ENCODE data around the gene KIAA0753. TPM values are rescaled to one million over a fixed set of nuclear protein-coding genes. Genes with fewer than 3 reads are reported as not detected.
A peak's percentile ranks its signal among the peaks of the same experiment; 100 is the strongest.

Gene KIAA0753
- total and polyA plus RNA-seq, 2 donors from 2014 or later = 4.2 to 21.8 TPM

GRCh38 chr17:6555331-6556120 lies 85.0 kb downstream of the KIAA0753 start:
- Histone ChIP-seq H3K9me3 (ENCODE audit: control insufficient read depth in 2 of 3, insufficient read depth in 1 of 3, low read length in 3 of 3) (no peaks in the 10 kb centered on the region), H3K27me3 (ENCODE audit: control insufficient read depth, insufficient read depth, low read length) (no peaks in the 10 kb centered on the region), H3K9ac (ENCODE audit: low read length in 3 of 3) (peak overlapping the region in 1 of 3 donors; percentile 55), H3K4me3 (ENCODE audit: low read length in 3 of 3) (peak overlapping the region in 2 of 3 donors; percentile 18 to 54), H3K36me3 (ENCODE audit: control insufficient read depth in 2 of 3, insufficient read depth in 3 of 3, low read length in 3 of 3) (no peaks in the 10 kb centered on the region), H3K4me1 (ENCODE audit: control insufficient read depth in 2 of 3, insufficient read depth in 2 of 3, low read depth in 1 of 3, low read length in 3 of 3) (peaks cover 0 to 26% (median 6%) of the 10 kb centered on the region in 3 donors), H3K27ac (ENCODE audit: low read depth in 2 of 2, low read length in 2 of 2) (peak overlapping the region in 1 of 2 donors; percentile 32)
- FAIRE-seq (no peak), DNase-seq (peak in 4 of 5 donors; percentile 39 to 75 (median 56))
- intact Hi-C loops (cut with DNase I) = no loop called here
- no peak for TF ChIP-seq CTCF (IDR thresholded peaks at IDR 0.05; ENCODE audit: borderline replicate concordance, extremely low read depth, insufficient read depth)

- no peaks in the 10 kb centered on the region for H3K9me3 ChIP-seq (ENCODE audit: control insufficient read depth in 2 of 3, insufficient read depth in 1 of 3, low read length in 3 of 3)
- DNase-seq (peak in 2 of 5 donors; percentile 27 to 48), FAIRE-seq (no peak)
- H3K27ac ChIP-seq (ENCODE audit: low read depth in 2 of 2, low read length in 2 of 2) = no peak overlapping the region
- H3K27me3 ChIP-seq (ENCODE audit: control insufficient read depth, insufficient read depth, low read length) = no peaks in the 10 kb centered on the region
- peaks cover 0 to 26% (median 6%) of the 10 kb centered on the region in 3 donors for H3K4me1 ChIP-seq (ENCODE audit: control insufficient read depth in 2 of 3, insufficient read depth in 2 of 3, low read depth in 1 of 3, low read length in 3 of 3)
- no peak for TF ChIP-seq CTCF (IDR thresholded peaks at IDR 0.05; ENCODE audit: borderline replicate concordance, extremely low read depth, insufficient read depth)
- H3K36me3 ChIP-seq (ENCODE audit: control insufficient read depth in 2 of 3, insufficient read depth in 3 of 3, low read length in 3 of 3) = no peaks in the 10 kb centered on the region
- peak overlapping the region in 1 of 3 donors; percentile 55 for H3K9ac ChIP-seq (ENCODE audit: low read length in 3 of 3)
- peak overlapping the region in 2 of 3 donors; percentile 18 to 54 for H3K4me3 ChIP-seq (ENCODE audit: low read length in 3 of 3)
- intact Hi-C loops (cut with DNase I) = no loop called here
Measured at GRCh38 chr17:6554871-6555330, 85.6 kb downstream of the KIAA0753 start.

GRCh38 chr17:6554342-6554741 lies 86.2 kb downstream of the KIAA0753 start:
- intact Hi-C loops (cut with DNase I) = no loop called here
- no peak overlapping the region for H3K4me3 ChIP-seq (ENCODE audit: low read length in 3 of 3)
- TF ChIP-seq CTCF (IDR thresholded peaks at IDR 0.05; ENCODE audit: borderline replicate concordance, extremely low read depth, insufficient read depth) = no peak
- H3K9ac ChIP-seq (ENCODE audit: low read length in 3 of 3) = no peak overlapping the region
- DNase-seq = peak in 3 of 5 donors; percentile 44 to 60 (median 50)
- H3K9me3 ChIP-seq (ENCODE audit: control insufficient read depth in 2 of 3, insufficient read depth in 1 of 3, low read length in 3 of 3) = no peaks in the 10 kb centered on the region
- peaks cover 0 to 26% (median 6%) of the 10 kb centered on the region in 3 donors for H3K4me1 ChIP-seq (ENCODE audit: control insufficient read depth in 2 of 3, insufficient read depth in 2 of 3, low read depth in 1 of 3, low read length in 3 of 3)
- FAIRE-seq = no peak
- H3K27me3 ChIP-seq (ENCODE audit: control insufficient read depth, insufficient read depth, low read length) = no peaks in the 10 kb centered on the region
- H3K36me3 ChIP-seq (ENCODE audit: control insufficient read depth in 2 of 3, insufficient read depth in 3 of 3, low read length in 3 of 3) = no peaks in the 10 kb centered on the region
- H3K27ac ChIP-seq (ENCODE audit: low read depth in 2 of 2, low read length in 2 of 2) = no peak overlapping the region

Measured in kidney (tissue), 14 donors.